NCI-H748 (cell line): Measurements from ENCODE around the gene CBX8.
A peak's percentile ranks its signal among the peaks of the same experiment; 100 is the strongest.

ENCODE experiments used
- DNase-seq: peaks from one replicate; lab custom pipeline; 2025; ENCODE audit not compliant: unreplicated experiment; lab: John Stamatoyannopoulos, UW

CBX8 gene

GRCh38 chr17:79835953-79836509, 39.2 kb upstream of the CBX8 start:
- peak; percentile 96 for DNase-seq

GRCh38 chr17:79835470-79835899, 38.6 kb upstream of the CBX8 start:
- no peak for DNase-seq

DNA sequence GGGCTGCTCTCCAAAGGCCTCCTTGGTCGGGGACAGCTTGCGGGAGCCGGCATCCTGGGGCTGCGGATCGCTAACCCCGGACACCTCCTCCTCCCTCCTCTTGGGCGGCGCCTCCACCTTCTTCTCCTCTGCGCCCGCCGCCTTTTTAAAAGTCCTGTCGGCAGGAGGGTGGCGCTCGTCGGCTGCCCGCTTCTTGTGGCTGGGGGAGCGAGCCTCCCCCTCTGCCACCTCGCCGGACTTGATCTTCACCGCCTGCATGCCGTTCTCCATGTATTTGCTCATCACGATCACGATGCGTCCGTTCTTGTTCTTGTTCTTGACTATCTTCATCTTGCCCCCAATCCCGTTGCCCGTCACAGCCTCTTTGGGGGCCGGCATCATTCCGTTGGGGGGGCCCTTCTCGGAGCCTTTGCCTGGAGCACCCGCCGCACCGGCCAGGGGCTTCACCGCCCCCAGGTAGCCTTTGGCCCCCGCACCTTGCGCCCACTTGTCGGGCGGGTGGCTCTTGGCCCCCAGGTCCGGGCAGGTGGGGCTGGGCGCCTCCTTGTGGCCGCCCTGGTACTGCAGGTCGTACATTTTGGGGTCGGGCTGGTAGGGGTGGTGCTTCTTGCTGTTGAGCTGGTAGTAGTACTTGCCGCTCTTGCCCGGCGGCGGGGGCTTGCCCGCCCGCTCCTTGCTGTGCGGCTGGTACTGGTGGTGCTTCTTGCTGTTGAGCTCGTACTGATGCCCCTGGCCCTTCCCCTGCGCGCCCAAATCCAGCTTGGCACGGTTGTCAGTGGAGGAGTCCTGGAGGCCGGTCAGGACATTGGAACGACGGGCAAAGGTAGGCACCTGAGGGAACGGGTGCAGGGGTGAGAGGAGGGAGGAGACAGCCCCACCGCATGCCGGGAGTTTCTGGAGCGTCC, 37.9 kb upstream of the CBX8 start:
- DNase-seq, result no peak

- DNase-seq, result no peak
Measured at GRCh38 chr17:79833744-79834564, 37.1 kb upstream of the CBX8 start.

DNA sequence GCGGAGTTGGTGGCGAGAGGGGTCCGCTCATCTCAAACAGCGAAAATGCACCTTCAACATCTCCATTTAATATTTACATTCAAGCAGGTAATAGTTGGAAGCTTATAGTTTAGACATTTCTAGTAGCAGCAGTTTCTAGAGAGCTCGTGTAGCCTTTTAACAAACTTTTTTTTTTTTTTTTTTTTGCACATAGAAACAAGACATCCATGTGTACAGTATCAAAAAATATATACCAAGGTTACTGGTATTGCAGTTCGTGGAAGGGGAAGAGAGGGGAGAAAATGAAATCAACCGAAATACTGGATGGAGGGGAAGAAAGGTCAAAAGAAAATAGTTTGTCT, 36.2 kb upstream of the CBX8 start:
- no peak for DNase-seq

- no peak for DNase-seq
Measured at GRCh38 chr17:79832218-79833109, 35.6 kb upstream of the CBX8 start.

DNA sequence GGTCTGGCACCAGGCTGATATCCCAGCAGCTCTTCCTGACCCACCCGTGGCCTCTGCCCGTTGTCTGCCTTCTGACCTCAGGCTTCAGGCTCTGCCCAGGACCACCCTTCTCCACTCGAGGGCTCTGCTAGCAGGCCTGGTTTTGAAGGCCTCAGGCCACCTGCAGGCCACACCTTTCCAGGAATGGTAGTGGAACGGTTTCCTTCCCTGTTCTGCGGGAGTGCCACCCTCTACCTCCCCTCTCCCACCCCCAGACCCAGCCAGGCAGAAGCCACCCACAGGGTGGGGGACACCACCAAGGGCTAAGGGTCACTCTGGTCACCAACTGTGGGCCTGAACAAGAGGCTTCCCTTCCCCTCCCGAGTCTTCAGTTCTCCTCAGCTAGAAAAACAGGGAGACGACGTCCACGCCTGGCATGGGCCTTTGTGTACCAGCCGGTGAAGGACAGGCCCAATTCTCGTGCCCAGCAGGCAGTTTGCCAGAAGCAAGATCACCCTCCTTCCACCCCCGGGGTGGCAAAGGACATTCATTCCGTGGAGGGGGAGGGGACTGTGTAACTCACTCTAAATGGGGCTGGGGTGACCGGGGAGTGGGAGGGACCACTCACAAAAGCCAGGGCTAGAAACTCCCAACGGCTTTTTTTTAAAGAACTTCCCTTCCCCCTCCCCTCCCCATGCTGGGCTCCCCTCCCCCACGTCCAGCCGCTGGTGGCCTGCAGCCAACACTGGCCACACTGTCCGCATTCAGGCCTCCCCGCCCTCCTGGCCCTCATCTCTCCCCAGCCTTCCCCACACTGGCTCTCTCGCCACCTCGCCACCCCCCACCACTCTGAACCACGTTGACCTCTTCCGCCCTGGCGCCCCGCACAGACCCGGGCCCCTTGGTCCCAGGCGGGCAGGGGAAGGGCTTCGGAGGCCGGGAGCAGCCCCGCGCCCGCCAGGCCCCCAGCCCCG, 34.7 kb upstream of the CBX8 start:
- no peak for DNase-seq

DNA sequence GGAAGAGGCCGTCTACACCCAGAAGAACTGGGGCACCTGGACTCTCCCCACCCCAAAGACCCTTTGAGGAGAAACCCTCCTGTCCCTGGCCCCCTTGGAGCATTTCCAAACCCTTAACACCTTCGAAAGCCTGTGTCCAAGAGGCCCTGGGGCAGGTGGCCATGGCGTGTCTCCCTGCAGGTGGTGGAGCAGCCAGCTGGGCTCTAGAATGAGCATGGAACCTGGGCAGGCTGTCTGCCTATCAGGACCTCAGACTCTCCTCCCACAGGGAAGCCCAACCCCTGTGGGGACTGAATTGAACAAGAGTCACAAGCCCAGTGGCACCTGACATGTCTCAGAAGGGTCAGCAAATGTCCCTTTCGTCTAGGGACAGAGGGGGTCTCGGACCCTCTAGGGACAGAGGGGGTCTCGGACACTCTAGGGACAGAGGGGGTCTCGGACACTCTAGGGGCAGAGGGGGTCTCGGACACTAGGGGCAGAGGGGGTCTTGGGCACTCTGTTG, 33.9 kb upstream of the CBX8 start:
- DNase-seq, result no peak

GRCh38 chr17:79830303-79830702, 33.4 kb upstream of the CBX8 start:
- DNase-seq, result no peak

- DNase-seq, result no peak
Measured at GRCh38 chr17:79829457-79829856, 32.6 kb upstream of the CBX8 start.

DNA sequence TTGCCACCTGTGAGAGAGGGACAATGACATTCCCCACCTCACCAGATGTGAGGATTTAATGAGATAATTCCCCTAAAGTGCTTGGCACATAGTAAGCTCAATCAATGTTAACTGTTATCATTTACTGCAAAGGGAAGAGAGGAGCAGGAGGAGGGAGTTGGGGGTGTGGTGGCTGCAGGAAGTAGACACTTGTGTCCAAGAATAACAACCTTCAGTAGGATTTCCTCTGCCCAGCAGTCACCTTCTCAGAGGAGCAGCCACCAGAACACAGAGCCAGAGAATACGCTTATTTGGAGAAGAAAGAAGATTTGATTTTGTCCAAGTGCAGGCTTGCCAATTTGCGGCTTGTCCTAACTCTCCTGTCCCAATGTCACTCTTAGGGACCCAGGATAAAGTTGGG, 32.1 kb upstream of the CBX8 start:
- DNase-seq, result no peak

GRCh38 chr17:79826841-79827578, 30.1 kb upstream of the CBX8 start:
- no peak for DNase-seq

DNA sequence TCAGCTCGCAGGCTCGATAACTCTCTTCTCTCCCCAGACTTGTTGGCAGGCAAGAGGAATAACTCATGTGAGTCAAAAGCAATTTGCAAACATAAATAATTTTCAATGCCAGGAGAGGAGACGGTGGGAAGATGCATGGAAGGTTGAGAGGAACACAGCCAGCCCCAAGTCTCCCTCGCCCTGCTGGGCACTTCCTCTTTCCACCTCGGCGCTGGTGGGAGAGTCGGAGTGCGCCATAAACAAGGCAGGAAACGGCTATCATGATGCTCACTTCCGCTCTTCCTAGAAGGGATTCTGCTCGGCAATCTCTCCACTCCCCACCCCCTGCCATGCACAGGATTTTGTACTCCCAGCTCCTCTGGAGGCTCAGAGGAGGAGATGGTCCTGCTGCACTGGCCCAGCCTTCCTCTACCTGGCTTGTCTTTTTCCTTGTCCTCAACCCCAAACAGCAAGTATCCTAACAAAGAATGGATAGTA, 29.4 kb upstream of the CBX8 start:
- no peak for DNase-seq

GRCh38 chr17:79825580-79825921, 28.7 kb upstream of the CBX8 start:
- DNase-seq, result no peak

DNA sequence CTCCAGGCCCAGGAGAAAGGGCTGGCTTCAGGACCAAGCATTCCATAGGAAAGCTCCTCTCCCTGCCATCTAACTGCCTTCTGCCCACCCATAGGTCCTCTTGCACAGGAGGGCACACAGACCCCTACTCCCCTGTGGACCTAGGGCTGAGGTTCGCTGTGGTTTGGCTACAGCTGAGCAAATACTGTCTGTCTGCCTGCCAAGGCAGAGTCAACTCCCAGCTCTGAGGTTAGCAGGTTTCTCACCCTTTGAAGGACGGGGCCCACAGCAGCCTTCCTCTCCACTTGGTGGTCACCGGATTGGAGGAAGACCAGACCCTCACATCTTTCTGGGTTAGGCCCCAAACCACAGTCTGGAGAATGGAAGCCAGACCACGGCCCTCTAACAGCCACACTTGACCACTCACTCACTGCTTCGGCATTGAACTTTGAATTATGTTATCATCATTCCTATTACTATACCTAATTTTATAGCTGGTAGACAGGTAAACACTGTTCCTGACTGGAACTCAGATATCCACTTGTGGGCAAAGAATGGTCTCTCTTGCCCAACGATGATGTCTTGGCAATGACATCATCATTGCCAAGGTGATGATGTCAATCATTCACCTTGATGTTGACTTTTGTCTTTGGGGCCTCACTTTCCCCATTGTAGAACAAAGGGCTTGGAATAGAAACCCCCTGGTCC, 28.2 kb upstream of the CBX8 start:
- DNase-seq, result no peak

GRCh38 chr17:79824234-79824633, 27.4 kb upstream of the CBX8 start:
- no peak for DNase-seq

DNA sequence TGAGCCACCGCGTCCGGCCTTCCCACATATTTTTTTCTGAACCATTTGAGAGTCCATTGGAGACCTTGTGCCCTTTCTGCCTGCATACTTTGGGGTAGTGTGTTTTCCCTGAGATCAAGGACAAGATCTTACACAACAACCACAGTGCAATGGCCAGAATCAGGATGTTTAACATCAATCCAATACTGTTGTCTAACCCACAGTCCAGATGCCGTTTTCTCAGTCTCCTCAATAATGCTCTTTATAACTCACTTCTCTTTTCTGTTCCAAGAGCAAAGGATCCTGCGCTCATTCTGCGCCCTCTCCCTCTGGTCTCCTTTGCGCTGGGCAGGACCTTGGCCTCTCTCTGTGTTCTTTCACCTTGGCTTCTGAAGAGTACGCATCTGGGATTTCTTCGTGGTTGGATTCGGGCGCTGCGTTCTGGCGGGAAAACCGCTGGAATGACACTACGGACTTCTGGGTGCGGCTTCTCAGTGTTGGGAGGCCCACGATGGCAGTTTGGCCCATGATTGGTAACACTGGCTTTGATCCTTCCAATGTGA, 25.8 kb upstream of the CBX8 start:
- no peak for DNase-seq
